Astrocyte (in vitro differentiated cells and primary cell): ENCODE measurements around the gene TEDDM1. TPM values are rescaled to one million over a fixed set of nuclear protein-coding genes. Genes with fewer than 3 reads are reported as not detected.

Source experiments
- DNase-seq: peaks from one replicate; pipeline ENCODE4 v3.0.0-alpha.2; 2010; ENCODE audit warnings: low read depth
- FAIRE-seq: peaks from 2 replicates; lab custom pipeline; 2011; peaks lifted over from hg19 to GRCh38; lab: Jason Lieb, UNC
- H2AFZ ChIP-seq: 2 replicates; pipeline ENCODE4 v1.6.0; 2012; ENCODE audit warnings: low read depth, low read length, inconsistent platforms
- H3K27ac ChIP-seq: 2 replicates; pipeline ENCODE4 v1.5.1; 2011; ENCODE audit warnings: low read depth, low read length, inconsistent platforms
- H3K27me3 ChIP-seq: 2 replicates; pipeline ENCODE4 v1.6.0; 2011; ENCODE audit warnings: low read length, inconsistent platforms; ENCODE audit not compliant: insufficient read depth
- H3K36me3 ChIP-seq: 2 replicates; pipeline ENCODE4 v1.5.1; 2011; ENCODE audit warnings: low read length, inconsistent platforms; ENCODE audit not compliant: insufficient read depth
- H3K4me1 ChIP-seq: 2 replicates; pipeline ENCODE4 v1.5.1; 2011; ENCODE audit warnings: low read length, inconsistent platforms; ENCODE audit not compliant: insufficient read depth
- H3K4me2 ChIP-seq: 2 replicates; pipeline ENCODE4 v1.6.0; 2012; ENCODE audit warnings: low read length, inconsistent platforms
- H3K4me3 ChIP-seq: 2 replicates; pipeline ENCODE4 v1.5.1; 2011; ENCODE audit warnings: low read depth, mild to moderate bottlenecking, low read length, inconsistent platforms; ENCODE audit not compliant: insufficient read depth
- H3K79me2 ChIP-seq: 2 replicates; pipeline ENCODE4 v1.6.0; 2012; ENCODE audit warnings: mild to moderate bottlenecking, low read length, inconsistent platforms; ENCODE audit not compliant: insufficient read depth
- H3K9ac ChIP-seq: 2 replicates; pipeline ENCODE4 v1.6.0; 2012; ENCODE audit warnings: mild to moderate bottlenecking, low read length, inconsistent platforms
- H3K9me3 ChIP-seq: 2 replicates; pipeline ENCODE4 v1.5.1; 2012; ENCODE audit warnings: low read depth, mild to moderate bottlenecking, low read length, inconsistent platforms; ENCODE audit not compliant: insufficient read depth
- H4K20me1 ChIP-seq: 2 replicates; pipeline ENCODE4 v1.6.0; 2012; ENCODE audit warnings: low read length, inconsistent platforms; ENCODE audit not compliant: insufficient read depth
- H3K27ac Mint-ChIP-seq: one replicate; pipeline ENCODE4 v1.8.0; 2021; ENCODE audit warnings: mild to moderate bottlenecking, mixed read lengths; ENCODE audit not compliant: unreplicated experiment
- H3K27me3 Mint-ChIP-seq: one replicate; pipeline ENCODE4 v1.8.0; 2021; ENCODE audit warnings: low read depth, mixed read lengths; ENCODE audit not compliant: unreplicated experiment
- H3K36me3 Mint-ChIP-seq: one replicate; pipeline ENCODE4 v1.8.0; 2021; ENCODE audit warnings: low read depth, mixed read lengths; ENCODE audit not compliant: unreplicated experiment
- H3K4me1 Mint-ChIP-seq: one replicate; pipeline ENCODE4 v1.8.0; 2021; ENCODE audit warnings: low read depth, mixed read lengths; ENCODE audit not compliant: unreplicated experiment
- H3K4me3 Mint-ChIP-seq: one replicate; pipeline ENCODE4 v1.8.0; 2021; ENCODE audit warnings: mild to moderate bottlenecking, moderate library complexity, mixed read lengths; ENCODE audit not compliant: unreplicated experiment
- H3K9me3 Mint-ChIP-seq: one replicate; pipeline ENCODE4 v1.8.0; 2021; ENCODE audit warnings: mild to moderate bottlenecking, mixed read lengths; ENCODE audit not compliant: unreplicated experiment
- CTCF ChIP-seq: IDR thresholded peaks from 2 replicates; pipeline ENCODE4 v1.5.1; 2011; ENCODE audit warnings: low read depth, mild to moderate bottlenecking, inconsistent platforms, low read length, moderate library complexity; ENCODE audit not compliant: insufficient read depth
- EZH2 ChIP-seq: IDR thresholded peaks from 2 replicates; pipeline ENCODE4 v1.6.1; 2012; ENCODE audit warnings: mild to moderate bottlenecking, low read length, inconsistent platforms; ENCODE audit not compliant: insufficient read depth
- total RNA-seq: library from RNA; stranded (reverse); gene quantifications from 2 replicates; pipeline ENCODE4 v1.2.1, GENCODE V29; 2021

TEDDM1 gene
- total RNA-seq, 1 donor from 2014 or later: not detected

GRCh38 chr1:182405578-182405977 lies 5.1 kb upstream of the TEDDM1 start:
- no peaks in the 10 kb centered on the region for H3K36me3 Mint-ChIP-seq
- Histone ChIP-seq H3K27ac (no peak overlapping the region), H3K9ac (no peak overlapping the region), H3K4me2 (no peak overlapping the region), H3K4me1 (no peaks in the 10 kb centered on the region), H3K27me3 (no peaks in the 10 kb centered on the region), H3K36me3 (no peaks in the 10 kb centered on the region), H3K79me2 (no peaks in the 10 kb centered on the region), H3K9me3 (no peaks in the 10 kb centered on the region), H4K20me1 (no peaks in the 10 kb centered on the region), H2AFZ (no peak overlapping the region), H3K4me3 (no peak overlapping the region)
- no peak overlapping the region for H3K4me3 Mint-ChIP-seq
- H3K27ac Mint-ChIP-seq: no peak overlapping the region
- no peak for TF ChIP-seq EZH2
- no peak for TF ChIP-seq CTCF
- no peaks in the 10 kb centered on the region for H3K9me3 Mint-ChIP-seq
- peaks cover 4% of the 10 kb centered on the region for H3K4me1 Mint-ChIP-seq
- DNase-seq (no peak), FAIRE-seq (no peak)
- no peaks in the 10 kb centered on the region for H3K27me3 Mint-ChIP-seq

- H3K4me1 ChIP-seq: no peaks in the 10 kb centered on the region
- no peaks in the 10 kb centered on the region for H4K20me1 ChIP-seq
- Mint-ChIP-seq H3K9me3 (no peaks in the 10 kb centered on the region), H3K27ac (no peak overlapping the region), H3K4me1 (peaks cover 4% of the 10 kb centered on the region), H3K4me3 (no peak overlapping the region), H3K36me3 (no peaks in the 10 kb centered on the region), H3K27me3 (no peaks in the 10 kb centered on the region)
- no peak for DNase-seq
- H3K9me3 ChIP-seq: no peaks in the 10 kb centered on the region
- no peak overlapping the region for H2AFZ ChIP-seq
- no peaks in the 10 kb centered on the region for H3K27me3 ChIP-seq
- no peak overlapping the region for H3K4me2 ChIP-seq
- no peak overlapping the region for H3K4me3 ChIP-seq
- no peaks in the 10 kb centered on the region for H3K36me3 ChIP-seq
- H3K27ac ChIP-seq: no peak overlapping the region
- FAIRE-seq: no peak
- no peaks in the 10 kb centered on the region for H3K79me2 ChIP-seq
- H3K9ac ChIP-seq: no peak overlapping the region
- TF ChIP-seq CTCF (no peak), EZH2 (no peak)
Observed at GRCh38 chr1:182404781-182405180, 4.3 kb upstream of the TEDDM1 start.

GRCh38 chr1:182397653-182398393 lies 2.6 kb downstream of the TEDDM1 start:
- no peaks in the 10 kb centered on the region for H3K36me3 Mint-ChIP-seq

More at GRCh38 chr1:182397653-182398393, 2.6 kb downstream of the TEDDM1 start:
- TF ChIP-seq CTCF: no peak
- no peak for TF ChIP-seq EZH2
- H2AFZ ChIP-seq: no peak overlapping the region
- FAIRE-seq (no peak), DNase-seq (peak; percentile 10)
- H3K4me2 ChIP-seq: no peak overlapping the region
- no peaks in the 10 kb centered on the region for H3K27me3 ChIP-seq
- peaks cover 2% of the 10 kb centered on the region for H3K27me3 Mint-ChIP-seq
- H3K9me3 ChIP-seq: no peaks in the 10 kb centered on the region
- no peaks in the 10 kb centered on the region for H3K9me3 Mint-ChIP-seq
- no peaks in the 10 kb centered on the region for H3K36me3 ChIP-seq
- peaks cover 15% of the 10 kb centered on the region for H3K4me1 Mint-ChIP-seq
- no peak overlapping the region for H3K27ac Mint-ChIP-seq
- H3K27ac ChIP-seq: no peak overlapping the region
- no peak overlapping the region for H3K4me3 Mint-ChIP-seq
- H3K4me1 ChIP-seq: peaks cover 6% of the 10 kb centered on the region
- no peaks in the 10 kb centered on the region for H4K20me1 ChIP-seq
- no peak overlapping the region for H3K4me3 ChIP-seq
- H3K9ac ChIP-seq: no peak overlapping the region
- H3K79me2 ChIP-seq: no peaks in the 10 kb centered on the region
